ENCODE results near the gene PPFIA4.

Gene PPFIA4

DNA sequence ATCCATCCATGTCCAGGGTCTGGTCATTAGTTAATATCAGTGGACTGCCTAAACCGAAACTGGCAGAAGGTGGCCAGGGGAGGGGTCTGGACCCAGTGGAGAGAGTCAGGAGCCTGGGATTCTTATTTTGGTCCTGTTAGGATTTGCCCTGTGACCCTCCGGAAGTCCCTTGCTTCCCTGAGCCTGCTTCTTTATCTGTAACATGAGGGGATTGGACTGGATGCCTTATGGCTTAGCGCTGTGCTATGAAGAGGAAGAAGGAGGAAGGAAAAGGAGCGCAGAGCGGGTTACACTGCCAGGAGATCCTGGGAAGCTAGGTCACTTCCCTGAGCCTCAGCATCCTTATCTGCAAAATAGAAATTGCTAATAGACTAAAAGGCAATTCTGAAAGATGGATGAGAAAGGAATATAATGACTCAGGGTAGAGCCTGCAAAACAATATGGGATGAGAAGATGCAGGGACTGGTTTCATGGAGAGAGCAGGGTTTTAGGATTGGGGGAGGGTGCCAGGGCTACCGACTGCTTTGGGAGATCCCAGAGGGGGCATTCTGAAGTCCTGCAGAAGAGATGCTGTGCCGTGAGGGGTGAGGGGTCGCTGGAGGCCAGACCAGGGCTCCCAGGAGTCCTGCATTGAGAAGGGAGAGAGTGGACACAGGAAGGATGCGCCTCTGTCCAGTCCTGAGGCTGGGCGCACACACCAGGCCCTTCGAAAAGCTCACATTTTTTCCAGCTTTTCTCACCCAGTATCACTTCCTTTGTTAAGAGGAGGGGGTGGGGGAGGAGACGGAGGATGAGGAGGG is 100.8 kb downstream of the PPFIA4 start:
- no peak for DNase-seq (ENCODE audit: low spot score)

DNA sequence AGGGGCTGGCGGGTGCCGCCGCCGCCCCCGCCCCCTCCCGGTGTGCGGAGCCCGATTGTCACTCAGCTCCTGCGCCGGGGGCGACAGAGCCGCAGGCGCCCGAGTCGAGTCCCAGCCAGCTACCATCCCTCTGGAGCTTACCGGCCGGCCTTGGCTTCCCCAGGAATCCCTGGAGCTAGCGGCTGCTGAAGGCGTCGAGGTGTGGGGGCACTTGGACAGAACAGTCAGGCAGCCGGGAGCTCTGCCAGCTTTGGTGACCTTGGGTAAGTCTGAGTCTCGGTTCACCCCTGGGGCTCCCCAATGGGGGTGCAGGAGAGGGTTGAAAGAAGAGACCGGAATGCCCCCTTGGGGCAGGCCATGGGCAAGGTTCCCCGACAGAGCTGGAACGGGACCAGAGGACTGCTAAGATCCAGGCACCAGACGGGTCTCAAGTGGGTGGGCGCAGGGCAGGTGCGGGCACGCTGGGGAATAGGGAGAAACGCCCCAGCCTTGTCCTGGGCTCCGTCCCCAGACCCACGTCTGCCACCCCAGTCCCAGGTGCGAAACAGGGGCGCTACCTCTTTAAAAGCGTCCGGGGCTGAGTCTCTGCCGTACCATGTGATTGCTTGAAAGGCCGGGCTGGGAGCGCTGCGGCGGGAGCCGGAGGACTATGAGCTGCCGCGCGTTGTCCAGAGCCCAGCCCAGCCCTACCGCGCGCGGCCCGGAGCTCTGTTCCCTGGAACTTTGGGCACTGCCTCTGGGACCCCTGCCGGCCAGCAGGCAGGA is 101.6 kb downstream of the PPFIA4 start, which contains the start of gene ADORA1:
TSS of gene ADORA1 (plus strand) at position 61 of the 765 bp plus-strand sequence. CDS start 1,116 bp downstream, outside the sequence.
- no peak for DNase-seq (ENCODE audit: low spot score)

DNA sequence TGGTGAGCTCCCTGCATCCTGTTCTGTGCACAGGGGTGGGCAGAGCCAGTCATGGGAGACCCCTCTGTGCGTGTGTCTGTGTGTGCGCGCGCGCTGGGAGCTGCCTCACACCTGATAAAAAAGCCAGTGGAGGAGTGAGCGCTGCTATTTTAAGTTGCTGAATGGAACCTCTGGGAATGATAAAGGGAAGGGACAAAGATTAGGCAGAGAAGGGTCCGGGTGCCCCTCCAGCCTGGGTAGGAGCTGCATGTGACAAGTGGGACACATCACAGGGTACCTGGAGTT is 102.1 kb downstream of the PPFIA4 start:
- no peak for DNase-seq (ENCODE audit: low spot score)
